KBM-7 (cell line): ENCODE measurements around the gene WSB2.
"Not testable (repeated sequence)": the region's sequence is repeated elsewhere in the genome, so short reads cannot be mapped to it uniquely, and the experiment has no call there.

ENCODE experiments used
- DNase-seq: peaks from one replicate; pipeline ENCODE4 v3.0.0-alpha.2; 2015
- in situ Hi-C: fragments of 300-500 bp; cut with MboI; formaldehyde crosslinking; loops from 2 replicates; pipeline ENCODE4 v1.14.3; 2020; ENCODE audit warnings: low sequenced_read_pairs, low pct_unique_long_range_greater_than_20kb, mixed read lengths

Gene WSB2

DNA sequence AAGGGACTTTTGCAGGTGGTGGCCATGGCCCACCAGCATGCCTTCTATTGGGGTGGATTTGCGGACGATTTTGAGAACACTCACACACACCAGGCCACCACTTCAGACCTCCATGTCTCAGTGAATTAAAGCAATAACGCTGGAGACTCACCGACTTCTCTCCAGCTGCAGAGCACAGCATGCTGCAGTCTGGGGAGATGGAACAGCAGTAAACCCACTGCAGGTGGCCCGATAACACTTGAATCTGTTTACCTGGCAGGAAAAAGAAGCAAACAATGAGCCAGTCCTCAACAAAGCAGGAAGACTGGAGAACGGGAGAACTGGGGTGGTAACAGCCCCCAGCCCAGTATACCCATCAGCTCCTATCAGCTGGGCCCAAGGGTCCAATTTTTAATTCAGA is 22.8 kb downstream of the WSB2 start:
- in situ Hi-C loops: no loop called here
- no peak for DNase-seq

DNA sequence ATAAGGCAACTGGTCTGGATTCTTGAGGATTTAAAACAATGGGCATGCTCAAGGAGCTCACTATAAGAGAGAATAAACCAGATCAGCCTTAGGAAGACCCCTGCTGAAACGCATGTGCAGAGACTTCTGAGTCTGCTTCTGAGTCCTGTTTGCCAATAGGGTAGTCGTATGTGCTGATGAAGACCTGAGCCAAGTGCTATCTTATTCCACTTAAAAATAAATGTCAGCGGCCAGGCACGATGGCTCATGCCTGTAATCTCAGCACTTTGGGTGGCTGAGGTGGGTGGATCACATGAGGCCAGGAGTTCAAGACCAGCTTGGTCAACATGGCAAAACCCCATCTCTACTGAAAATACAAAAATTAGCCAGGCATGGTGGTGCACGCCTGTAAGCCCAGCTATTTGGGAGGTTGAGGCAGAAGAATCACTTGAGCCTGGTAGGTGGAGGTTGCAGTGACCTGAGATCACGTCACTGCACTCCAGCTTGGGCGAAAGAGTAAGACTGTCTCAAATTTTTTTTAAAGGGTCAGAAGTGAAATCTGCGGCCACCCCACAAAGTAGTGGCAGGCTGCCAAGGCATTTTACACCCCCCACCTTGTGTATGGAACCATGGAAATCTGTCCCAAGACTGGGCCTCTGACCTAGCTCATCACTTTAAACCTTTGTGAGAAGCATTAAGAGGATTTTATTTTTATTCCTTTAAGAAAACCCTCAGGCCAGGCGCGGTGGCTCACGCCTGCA is 24.1 kb downstream of the WSB2 start:
- in situ Hi-C loops: no loop called here
- no peak for DNase-seq

- in situ Hi-C loops: no loop called here
Observed at GRCh38 chr12:118035190-118036041, 25.6 kb downstream of the WSB2 start.

DNA sequence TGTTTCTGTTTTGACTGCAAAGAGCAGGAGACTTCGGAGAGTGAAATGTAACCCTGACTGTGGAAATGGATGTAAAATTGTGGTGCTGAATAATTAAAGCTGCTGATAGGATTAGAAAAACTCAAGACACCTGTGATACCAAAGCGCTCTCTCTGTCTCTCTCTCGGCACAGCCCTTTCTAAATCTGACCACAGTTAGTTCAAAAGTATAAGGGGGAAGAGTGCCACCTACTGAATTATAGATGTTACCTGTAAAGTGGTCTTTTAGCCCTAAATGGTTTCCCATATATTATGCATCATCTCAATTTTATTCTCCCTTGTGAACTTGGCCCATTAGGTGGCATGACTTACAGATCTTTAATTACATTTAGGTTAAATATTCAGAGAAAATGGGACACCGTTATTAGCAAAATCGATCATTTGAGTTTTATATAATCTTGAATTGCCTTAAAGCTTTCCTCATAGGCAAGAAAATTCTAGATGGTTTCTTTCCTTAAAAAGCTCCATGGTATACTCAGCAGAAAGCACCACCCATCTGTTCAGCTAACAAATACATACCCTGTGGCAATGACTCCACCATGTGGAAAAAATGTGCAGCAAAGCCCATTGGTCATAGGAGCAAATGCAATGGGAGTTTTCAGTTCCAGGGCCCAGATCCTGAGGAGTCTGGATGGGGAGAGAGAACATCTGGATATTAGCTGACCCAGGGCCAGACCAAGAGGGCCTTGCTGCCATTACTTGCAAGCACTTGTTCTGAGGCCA is 26.4 kb downstream of the WSB2 start:
- DNase-seq: no peak
- in situ Hi-C loops: no loop called here

More at GRCh38 chr12:118035190-118036041, 25.6 kb downstream of the WSB2 start:
- DNase-seq: no peak

GRCh38 chr12:118033902-118034301 is 27.1 kb downstream of the WSB2 start:
- in situ Hi-C loops: no loop called here
- DNase-seq: no peak

DNA sequence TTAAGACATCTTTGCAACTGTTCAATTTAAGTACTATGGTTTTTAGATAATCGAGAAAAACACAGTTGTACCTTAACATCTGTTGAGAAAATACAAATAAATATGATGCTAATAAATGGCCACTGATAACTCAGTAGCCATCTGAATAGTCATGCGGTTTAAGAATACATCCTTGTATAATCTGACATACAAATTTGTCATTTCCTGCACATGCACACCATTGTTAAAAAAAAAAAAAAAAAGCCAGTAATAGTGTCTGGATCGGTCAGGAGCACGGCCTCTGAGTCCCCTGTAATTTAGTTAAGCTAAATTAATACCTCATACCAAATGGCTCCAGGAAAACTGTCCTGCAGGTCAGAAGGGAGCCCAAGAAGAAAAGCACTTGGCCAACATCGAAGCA is 27.7 kb downstream of the WSB2 start:
- in situ Hi-C loops: no loop called here
- DNase-seq: no peak

GRCh38 chr12:118032188-118032587 is 28.8 kb downstream of the WSB2 start:
- DNase-seq: no peak
- in situ Hi-C loops: no loop called here

GRCh38 chr12:118029166-118029565 is 31.8 kb downstream of the WSB2 start:
- no peak for DNase-seq
- in situ Hi-C loops: no loop called here

DNA sequence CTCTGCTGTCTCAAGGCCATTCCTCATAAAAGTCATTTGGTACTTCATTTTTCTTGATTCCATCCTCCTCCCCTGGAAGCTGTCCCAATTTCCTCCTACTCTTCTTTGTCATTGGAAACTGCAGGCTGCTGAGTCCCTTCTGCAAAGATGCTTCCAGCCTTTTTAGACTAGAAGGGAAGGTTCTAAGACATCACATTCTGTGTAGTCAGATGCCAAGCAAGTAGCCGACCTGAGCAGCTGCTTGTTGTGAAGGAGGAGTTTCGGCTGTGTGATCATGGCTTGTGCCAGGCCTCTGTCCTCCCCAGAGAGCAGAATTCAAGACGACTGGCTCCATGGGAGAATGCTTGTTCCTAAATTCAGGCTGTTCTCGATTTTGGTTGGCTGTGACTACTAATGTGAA is 35.8 kb downstream of the WSB2 start:
- no peak for DNase-seq
- in situ Hi-C loops: no loop called here

- in situ Hi-C loops: no loop called here
Observed at GRCh38 chr12:118023301-118023860, 37.6 kb downstream of the WSB2 start.

DNA sequence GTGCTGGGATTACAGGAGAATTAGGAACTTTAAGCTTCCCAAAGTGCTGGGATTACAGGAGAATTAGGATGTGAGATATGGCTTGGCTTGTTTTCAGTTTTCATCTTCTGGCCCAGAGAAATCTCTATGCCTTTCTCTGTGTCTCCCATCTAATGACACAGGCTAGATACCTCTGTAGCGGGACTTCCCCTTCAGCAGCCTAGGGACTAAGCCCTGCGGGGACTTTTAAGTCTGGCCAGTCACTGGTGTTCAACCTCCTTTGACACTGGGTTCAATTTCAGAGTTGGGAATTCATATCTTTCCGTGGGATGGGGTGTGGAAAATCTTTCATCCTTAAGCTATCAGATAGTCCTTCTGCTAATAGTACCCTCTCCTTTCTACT is 38.3 kb downstream of the WSB2 start:
- DNase-seq: no peak
- in situ Hi-C loops: no loop called here

More at GRCh38 chr12:118023301-118023860, 37.6 kb downstream of the WSB2 start:
- no peak for DNase-seq

DNA sequence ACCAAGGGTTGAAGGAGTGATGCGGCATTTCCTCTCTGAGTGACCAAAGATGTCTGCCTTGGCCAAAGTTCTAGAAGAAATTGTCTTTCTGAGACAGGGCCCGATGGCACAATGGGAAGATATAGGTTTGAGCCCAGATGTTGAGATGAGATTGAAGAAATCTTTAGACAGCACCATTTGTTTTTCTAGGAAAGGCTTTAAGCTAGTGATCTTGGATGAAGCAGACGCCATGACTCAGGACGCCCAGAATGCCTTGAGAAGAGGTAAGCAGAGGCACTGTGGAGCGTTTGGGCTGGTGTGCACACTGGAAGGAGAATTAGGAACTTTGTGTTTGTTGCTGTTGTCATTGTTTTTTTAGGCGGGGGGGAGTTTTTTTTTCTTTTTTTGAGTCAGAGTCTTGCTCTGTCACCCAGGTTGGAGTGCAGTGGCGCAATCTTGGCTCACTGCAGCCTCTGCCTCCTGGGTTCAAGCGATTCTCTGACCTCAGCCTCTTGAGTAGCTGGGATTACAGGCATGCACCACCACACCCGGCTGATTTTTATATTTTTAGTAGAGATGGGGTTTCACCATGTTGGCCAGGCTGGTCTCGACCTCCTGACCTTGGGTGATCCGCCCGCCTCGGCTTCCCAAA is 38.8 kb downstream of the WSB2 start:
- DNase-seq, in situ Hi-C loops: not testable (repeated sequence)

- in situ Hi-C loops: no loop called here
- no peak for DNase-seq
Observed at GRCh38 chr12:118020036-118020435, 40.9 kb downstream of the WSB2 start.

- in situ Hi-C loops: no loop called here
- no peak for DNase-seq
Observed at GRCh38 chr12:118017926-118018325, 43.1 kb downstream of the WSB2 start.

DNA sequence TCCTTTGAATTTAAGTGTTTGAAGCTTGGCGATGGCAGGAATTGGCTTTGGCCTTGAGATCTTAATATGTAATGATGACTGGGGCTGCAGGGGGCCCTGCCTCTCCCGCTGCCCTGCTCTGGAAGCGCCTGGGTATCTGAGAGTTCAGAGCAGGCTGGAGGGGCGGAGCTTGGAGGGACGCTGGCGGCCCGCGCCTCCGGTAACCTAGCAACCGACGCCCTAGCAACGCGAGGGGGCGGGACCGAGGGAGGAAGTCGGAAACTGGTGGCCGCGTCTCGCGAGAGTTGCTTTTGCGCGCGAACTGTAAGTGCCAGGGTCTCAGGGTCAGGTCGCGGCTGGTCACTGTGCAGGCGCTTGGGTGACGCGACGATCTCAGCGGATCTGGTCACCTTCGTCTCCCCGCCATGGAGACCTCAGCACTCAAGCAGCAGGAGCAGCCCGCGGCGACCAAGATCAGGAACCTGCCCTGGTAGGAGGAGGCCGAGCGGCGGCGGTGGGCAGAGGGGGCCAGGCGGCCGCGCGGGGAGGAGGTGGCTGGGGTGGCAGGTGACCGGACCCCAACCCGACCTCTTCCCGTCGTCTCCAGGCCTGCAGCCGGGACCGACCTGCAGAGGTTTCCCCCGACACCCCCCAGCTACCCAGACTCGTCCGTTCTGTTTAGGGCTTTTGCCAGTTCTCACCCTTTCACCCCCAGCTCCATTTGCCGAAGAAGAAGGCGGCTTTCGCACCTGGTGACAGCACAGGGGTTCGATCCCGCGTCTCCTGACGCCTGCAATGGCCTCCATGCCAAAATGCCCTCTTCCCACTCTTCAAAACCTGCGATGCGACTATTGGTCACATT is 44.3 kb downstream of the WSB2 start, which contains the start of gene RFC5:
Gene RFC5, plus strand, starts transcription at position 280 of the 841 bp plus-strand sequence. Its CDS starts 125 bp downstream, at position 405.
- in situ Hi-C loops: no loop called here
- peak; percentile 97 for DNase-seq

GRCh38 chr12:118015944-118016343 is 45.0 kb downstream of the WSB2 start:
- DNase-seq: no peak
- in situ Hi-C loops: no loop called here

DNA sequence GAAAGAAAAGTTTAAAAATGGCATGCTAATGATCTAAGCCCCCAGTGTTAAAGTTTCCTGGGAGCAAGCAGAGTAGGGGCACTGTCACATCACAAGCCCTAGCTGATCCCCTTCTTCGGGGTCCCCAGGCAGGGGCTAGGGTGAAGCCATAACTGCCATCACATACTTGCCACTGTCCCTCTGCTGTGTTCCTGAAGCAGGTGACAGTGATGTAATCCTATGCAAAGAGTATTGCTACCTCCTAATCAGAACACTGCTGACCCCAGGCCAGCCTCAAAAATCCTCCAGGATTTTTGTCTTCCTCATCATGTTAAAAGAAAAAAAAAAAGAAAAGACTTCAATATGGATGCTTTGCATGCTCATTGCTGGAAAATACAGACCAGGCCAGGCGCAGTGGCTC is 45.7 kb downstream of the WSB2 start:
- in situ Hi-C loops: no loop called here
- DNase-seq: no peak

GRCh38 chr12:118013283-118013682 is 47.7 kb downstream of the WSB2 start:
- DNase-seq: no peak
- in situ Hi-C loops: no loop called here
